HG02938 (cell line): ENCODE results near the gene CRB1.
A peak's percentile ranks its signal among the peaks of the same experiment; 100 is the strongest.

Experiments used
- ATAC-seq: cut with Tn5 transposase; IDR thresholded peaks from one replicate; pipeline ENCODE4 v1.9.1; 2021; ENCODE audit warnings: mild to moderate bottlenecking, moderate library complexity; ENCODE audit not compliant: unreplicated experiment

The CRB1 gene

GRCh38 chr1:197342669-197343068 is 74.6 kb downstream of the CRB1 start:
- no peak for ATAC-seq

GRCh38 chr1:197343663-197344273 is 75.7 kb downstream of the CRB1 start:
- ATAC-seq = no peak

GRCh38 chr1:197351821-197352440 is 83.9 kb downstream of the CRB1 start:
- ATAC-seq = no peak

- no peak for ATAC-seq
Measured at GRCh38 chr1:197355248-197355995, 87.4 kb downstream of the CRB1 start.

GRCh38 chr1:197356723-197357533 is 88.9 kb downstream of the CRB1 start:
- ATAC-seq = peak; percentile 55

- no peak for ATAC-seq
Measured at GRCh38 chr1:197358959-197359358, 90.9 kb downstream of the CRB1 start.

GRCh38 chr1:197360068-197360467 is 92.0 kb downstream of the CRB1 start:
- ATAC-seq = no peak

GRCh38 chr1:197362871-197363270 is 94.8 kb downstream of the CRB1 start:
- no peak for ATAC-seq

- ATAC-seq = no peak
Measured at GRCh38 chr1:197363855-197364254, 95.8 kb downstream of the CRB1 start.

- no peak for ATAC-seq
Measured at GRCh38 chr1:197366996-197367395, 98.9 kb downstream of the CRB1 start.

- ATAC-seq = no peak
Measured at GRCh38 chr1:197367627-197368026, 99.6 kb downstream of the CRB1 start.

- peak; percentile 45 for ATAC-seq
Measured at GRCh38 chr1:197374428-197374827, 106.4 kb downstream of the CRB1 start.

- no peak for ATAC-seq
Measured at GRCh38 chr1:197384471-197384870, 116.4 kb downstream of the CRB1 start.

GRCh38 chr1:197388801-197389200 is 120.7 kb downstream of the CRB1 start:
- no peak for ATAC-seq

- ATAC-seq = no peak
Measured at GRCh38 chr1:197390856-197391255, 122.8 kb downstream of the CRB1 start.

- ATAC-seq = no peak
Measured at GRCh38 chr1:197391303-197392226, 123.5 kb downstream of the CRB1 start.

- no peak for ATAC-seq
Measured at GRCh38 chr1:197392541-197392940, 124.5 kb downstream of the CRB1 start.

- no peak for ATAC-seq
Measured at GRCh38 chr1:197393105-197393504, 125.1 kb downstream of the CRB1 start.

- no peak for ATAC-seq
Measured at GRCh38 chr1:197393772-197394171, 125.7 kb downstream of the CRB1 start.
